Suprapubic skin (tissue), 4 donors: ENCODE data around the gene TAC3. TPM values are rescaled to one million over a fixed set of nuclear protein-coding genes. Genes with fewer than 3 reads are reported as not detected.

Source experiments
- DNase-seq, 2 donors: peaks; one replicate each; pipeline ENCODE4 v3.0.0-alpha.2; 2019; ENCODE audit warnings: low spot score in 2 of 2
- H3K27ac ChIP-seq: fragments of 200-600 bp; sonication (generic); one replicate; pipeline ENCODE4 v1.5.1; 2019
- H3K27me3 ChIP-seq: fragments of 200-600 bp; sonication (generic); one replicate; pipeline ENCODE4 v1.5.1; 2019
- H3K36me3 ChIP-seq: fragments of 200-600 bp; sonication (generic); one replicate; pipeline ENCODE4 v1.5.1; 2019
- H3K4me1 ChIP-seq: fragments of 200-600 bp; sonication (generic); one replicate; pipeline ENCODE4 v1.5.1; 2019
- H3K4me3 ChIP-seq: fragments of 200-600 bp; sonication (generic); one replicate; pipeline ENCODE4 v1.5.1; 2019; ENCODE audit warnings: mild to moderate bottlenecking
- H3K9me3 ChIP-seq: fragments of 200-600 bp; sonication (generic); one replicate; pipeline ENCODE4 v1.5.1; 2019
- EP300 ChIP-seq: sonication (generic); formaldehyde crosslinking; IDR thresholded peaks from one replicate; pipeline ENCODE4 v1.6.1; 2017; ENCODE audit warnings: antibody characterized with exemption
- POLR2A ChIP-seq, 2 donors: fragments of 450-650 bp; IDR thresholded peaks; one replicate each; pipeline ENCODE4 v1.6.1; 2017; ENCODE audit warnings: antibody characterized with exemption in 2 of 2, mild to moderate bottlenecking in 2 of 2, moderate library complexity in 2 of 2
- POLR2AphosphoS5 ChIP-seq, 3 donors: sonication (generic); formaldehyde crosslinking; IDR thresholded peaks; one replicate each; pipeline ENCODE4 v1.6.1; 2017; ENCODE audit warnings: antibody characterized with exemption in 3 of 3
- WGBS: methylation state at CpG from one replicate; pipeline ENCODE4 v1.1.5; 2018; 5-methylcytosine and 5-hydroxymethylcytosine counted together
- total RNA-seq, 4 donors: library from RNA; depleted of rRNA; stranded (reverse); fragments of >200 nt; gene quantifications; one replicate each; pipeline ENCODE4 v1.1.0, GENCODE V29; 2016
- TF ChIP-seq, protein P1 (sequence below), 2 donors: fragments of 200-600 bp in 1 of 2; fragments of 450-650 bp in 1 of 2; sonication (generic) in 1 of 2; IDR thresholded peaks; one replicate each; pipeline ENCODE4 v1.5.1; 2016 to 2019; ENCODE audit warnings: antibody characterized with exemption in 2 of 2, mild to moderate bottlenecking in 1 of 2, moderate library complexity in 1 of 2

The TAC3 gene
- total RNA-seq, 4 donors from 2014 or later = not detected

DNA sequence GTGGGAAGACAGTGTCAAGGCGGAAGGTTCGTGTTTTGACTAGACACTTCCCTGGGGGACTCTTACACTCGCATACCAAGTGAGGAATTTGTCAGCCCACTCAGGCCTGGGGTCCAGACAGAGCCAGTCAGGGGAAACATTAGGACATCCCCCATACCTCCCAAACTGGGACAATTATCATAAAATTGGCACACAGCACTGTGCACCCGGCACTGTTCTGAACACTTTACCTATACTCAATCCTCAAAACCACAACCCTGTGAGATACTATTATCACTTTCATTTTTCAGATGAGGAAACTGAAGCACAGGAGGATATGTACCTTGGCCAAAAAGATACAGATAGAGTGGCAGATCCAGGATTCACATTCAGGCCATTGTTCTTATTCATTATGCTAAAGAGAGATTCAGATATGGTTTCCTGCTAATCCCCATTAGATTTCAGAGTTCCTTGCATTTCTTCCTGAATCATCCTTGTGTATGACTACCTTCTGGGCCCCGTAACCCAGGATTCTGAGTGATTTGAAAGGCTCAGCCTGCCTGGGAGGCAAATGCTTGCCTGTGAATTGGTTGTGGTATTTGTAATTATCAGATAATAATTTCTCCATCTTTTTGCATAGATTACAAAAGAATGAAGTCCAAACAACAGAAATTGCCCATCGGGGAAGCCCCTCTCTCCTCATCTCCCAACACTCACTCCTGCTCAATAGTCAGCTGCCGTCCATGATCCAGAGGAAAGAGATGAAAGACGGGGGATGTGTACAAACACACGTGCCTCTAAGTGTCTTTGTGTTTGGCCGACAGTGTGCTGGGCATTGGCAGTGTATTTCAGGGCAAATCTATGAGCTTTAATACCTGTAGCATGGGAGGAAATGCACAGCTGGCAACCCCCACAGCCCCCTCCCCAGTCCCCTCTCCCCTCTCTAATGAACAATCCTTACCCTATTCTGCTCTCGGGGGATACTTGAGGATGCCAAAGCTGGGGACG is 4.6 kb downstream of the TAC3 start:
- Histone ChIP-seq H3K27ac (no peak overlapping the region), H3K4me3 (no peak overlapping the region), H3K9me3 (no peaks in the 10 kb centered on the region), H3K36me3 (no peaks in the 10 kb centered on the region), H3K4me1 (peaks cover 3% of the 10 kb centered on the region), H3K27me3 (peaks cover 23% of the 10 kb centered on the region)
- no peak for DNase-seq
- TF ChIP-seq EP300 (no peak), POLR2AphosphoS5 (IDR thresholded peaks at IDR 0.05) (no peak), POLR2A (IDR thresholded peaks at IDR 0.05) (no peak)
- TF ChIP-seq, protein P1, sequence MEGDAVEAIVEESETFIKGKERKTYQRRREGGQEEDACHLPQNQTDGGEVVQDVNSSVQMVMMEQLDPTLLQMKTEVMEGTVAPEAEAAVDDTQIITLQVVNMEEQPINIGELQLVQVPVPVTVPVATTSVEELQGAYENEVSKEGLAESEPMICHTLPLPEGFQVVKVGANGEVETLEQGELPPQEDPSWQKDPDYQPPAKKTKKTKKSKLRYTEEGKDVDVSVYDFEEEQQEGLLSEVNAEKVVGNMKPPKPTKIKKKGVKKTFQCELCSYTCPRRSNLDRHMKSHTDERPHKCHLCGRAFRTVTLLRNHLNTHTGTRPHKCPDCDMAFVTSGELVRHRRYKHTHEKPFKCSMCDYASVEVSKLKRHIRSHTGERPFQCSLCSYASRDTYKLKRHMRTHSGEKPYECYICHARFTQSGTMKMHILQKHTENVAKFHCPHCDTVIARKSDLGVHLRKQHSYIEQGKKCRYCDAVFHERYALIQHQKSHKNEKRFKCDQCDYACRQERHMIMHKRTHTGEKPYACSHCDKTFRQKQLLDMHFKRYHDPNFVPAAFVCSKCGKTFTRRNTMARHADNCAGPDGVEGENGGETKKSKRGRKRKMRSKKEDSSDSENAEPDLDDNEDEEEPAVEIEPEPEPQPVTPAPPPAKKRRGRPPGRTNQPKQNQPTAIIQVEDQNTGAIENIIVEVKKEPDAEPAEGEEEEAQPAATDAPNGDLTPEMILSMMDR (IDR thresholded peaks at IDR 0.05) = no peak
- 71% methylated on average over 12 of the region's 12 CpGs for WGBS

DNA sequence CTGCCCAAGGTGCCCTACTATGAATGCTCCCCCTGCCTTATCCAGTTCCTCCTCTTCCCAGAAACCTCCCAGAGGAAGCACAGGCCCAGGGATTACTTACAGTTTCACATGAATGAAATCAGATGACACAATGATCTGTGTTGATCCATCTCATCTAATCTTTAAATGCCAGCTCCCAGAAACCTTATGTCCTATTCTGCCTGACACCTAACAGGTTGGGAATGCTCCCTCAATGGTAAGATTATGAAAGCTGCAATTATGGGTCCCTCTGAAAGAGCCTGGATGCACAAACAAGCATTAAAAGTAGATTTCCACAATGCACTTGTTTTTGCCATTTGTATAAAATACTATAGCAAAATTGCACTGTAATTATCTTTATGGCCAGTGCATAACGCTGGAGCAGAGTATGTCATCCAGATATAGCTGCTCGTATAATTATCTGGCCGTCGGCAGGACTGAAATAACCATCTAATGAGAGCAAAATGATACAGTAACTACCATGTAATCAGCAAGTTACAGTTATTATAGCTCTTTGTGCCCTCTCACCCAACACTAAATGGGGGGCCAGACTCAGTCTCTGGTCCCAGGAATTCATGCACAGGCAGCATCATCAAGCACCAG is 5.6 kb downstream of the TAC3 start:
- Histone ChIP-seq H3K27me3 (peaks cover 15% of the 10 kb centered on the region), H3K4me3 (no peak overlapping the region), H3K36me3 (no peaks in the 10 kb centered on the region), H3K9me3 (no peaks in the 10 kb centered on the region), H3K27ac (no peak overlapping the region), H3K4me1 (peaks cover 5% of the 10 kb centered on the region)
- no peak for DNase-seq
- 89% methylated on average over 4 of the region's 4 CpGs for WGBS
- TF ChIP-seq POLR2AphosphoS5 (IDR thresholded peaks at IDR 0.05) = no peak
- no peak for TF ChIP-seq EP300
- TF ChIP-seq, protein P1 (IDR thresholded peaks at IDR 0.05) = no peak
- TF ChIP-seq POLR2A (IDR thresholded peaks at IDR 0.05) = no peak

DNA sequence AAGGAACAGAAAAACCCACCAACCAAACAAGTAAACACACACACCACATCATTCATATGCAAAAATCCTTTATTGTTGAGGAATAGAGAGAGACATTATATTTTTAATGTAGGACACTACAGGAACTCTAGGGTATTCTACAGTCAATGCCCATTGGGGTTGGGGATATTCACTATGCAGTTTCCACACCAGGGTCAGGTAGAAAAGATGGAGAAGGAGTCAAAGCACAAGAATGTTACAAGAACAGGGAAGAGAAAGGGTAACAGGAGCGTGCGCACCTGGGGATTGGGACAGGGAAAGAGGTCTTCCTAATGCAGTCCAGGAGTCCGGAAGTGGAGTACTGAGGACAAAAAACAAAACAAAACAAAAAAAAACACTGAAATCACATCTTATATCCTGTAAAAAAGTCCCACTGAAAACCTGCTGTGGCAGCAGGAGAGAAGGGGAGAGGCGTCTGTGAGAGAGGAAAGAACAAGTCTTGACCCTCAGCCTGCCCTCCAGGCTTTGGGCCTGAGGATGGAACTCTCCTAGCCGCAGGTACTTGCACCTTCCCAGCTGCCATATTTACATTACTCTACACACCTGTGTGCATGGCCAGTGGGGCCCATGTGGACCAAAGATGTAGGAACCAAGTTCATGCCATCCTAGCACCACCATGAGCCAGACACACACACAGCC is 6.2 kb downstream of the TAC3 start:
- peaks cover 12% of the 10 kb centered on the region for H3K4me1 ChIP-seq
- H3K27me3 ChIP-seq = peaks cover 11% of the 10 kb centered on the region
- H3K4me3 ChIP-seq = no peak overlapping the region
- H3K36me3 ChIP-seq = no peaks in the 10 kb centered on the region
- DNase-seq = no peak
- 86% methylated on average over 5 of the region's 5 CpGs for WGBS
- H3K27ac ChIP-seq = no peak overlapping the region
- TF ChIP-seq POLR2AphosphoS5 (IDR thresholded peaks at IDR 0.05) = no peak
- TF ChIP-seq POLR2A (IDR thresholded peaks at IDR 0.05) = no peak
- TF ChIP-seq EP300 = no peak
- TF ChIP-seq, protein P1 (IDR thresholded peaks at IDR 0.05) = no peak
- H3K9me3 ChIP-seq = no peaks in the 10 kb centered on the region

DNA sequence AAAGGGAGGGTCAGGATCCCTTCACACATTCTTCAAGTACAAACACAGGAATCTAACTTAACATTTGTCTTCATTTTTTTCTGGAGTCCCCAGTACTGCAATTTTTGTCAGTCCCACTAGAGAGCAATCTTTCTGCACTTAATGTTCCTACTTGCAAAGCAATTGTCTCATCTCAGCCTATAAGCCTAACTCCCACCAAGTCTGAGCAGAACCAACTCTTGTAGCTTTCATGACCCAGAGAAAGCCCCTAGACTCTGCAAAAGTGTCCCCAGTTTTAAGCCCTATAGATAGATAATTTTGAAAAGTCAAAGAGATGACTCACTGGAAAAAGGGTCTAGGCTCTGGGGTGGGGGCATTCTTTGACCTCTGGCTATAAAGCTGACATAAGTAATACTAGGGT is 8.2 kb downstream of the TAC3 start:
- H3K27me3 ChIP-seq = no peaks in the 10 kb centered on the region
- TF ChIP-seq, protein P1 (IDR thresholded peaks at IDR 0.05) = peak in 1 of 2 donors; percentile 56
- no peak for TF ChIP-seq POLR2A (IDR thresholded peaks at IDR 0.05)
- peaks cover 18% of the 10 kb centered on the region for H3K4me1 ChIP-seq
- DNase-seq = no peak
- H3K4me3 ChIP-seq = no peak overlapping the region
- no peaks in the 10 kb centered on the region for H3K9me3 ChIP-seq
- H3K36me3 ChIP-seq = peaks cover 16% of the 10 kb centered on the region
- no peak overlapping the region for H3K27ac ChIP-seq
